MCF 10A (cell line): ENCODE data around the gene CLEC16A. TPM values are rescaled to one million over a fixed set of nuclear protein-coding genes. Genes with fewer than 3 reads are reported as not detected.
A peak's percentile ranks its signal among the peaks of the same experiment; 100 is the strongest.

ENCODE experiments used
- BruUV-seq: library from RNA; stranded (reverse); fragments of 400-500 nt; replicated peaks from 2 replicates; lab custom pipeline; 2021; lab: Mats Ljungman, UMichigan
- CTCF ChIA-PET: fragments of 300-600 bp; sonication (Branson Sonifier 250); formaldehyde crosslinking; extraction: SDS; loops from one replicate; lab custom pipeline; 2021; ENCODE audit warnings: antibody characterized with exemption, inconsistent platforms; lab: Yijun Ruan, JAX
- POLR2A ChIA-PET: fragments of 300-600, 350-650 bp; sonication (Branson Sonifier 250); formaldehyde crosslinking; extraction: SDS; loops from one replicate; lab custom pipeline; 2020; ENCODE audit warnings: antibody characterized with exemption, inconsistent platforms; lab: Yijun Ruan, JAX
- DNase-seq: peaks from one replicate; pipeline ENCODE4 v3.0.0-alpha.2; 2018; ENCODE audit not compliant: unreplicated experiment
- H3K27ac Mint-ChIP-seq: one replicate; pipeline ENCODE4 v1.8.0; 2022; ENCODE audit warnings: mild to moderate bottlenecking, low read depth, mixed read lengths; ENCODE audit not compliant: unreplicated experiment
- H3K27me3 Mint-ChIP-seq: one replicate; pipeline ENCODE4 v1.8.0; 2022; ENCODE audit warnings: mixed read lengths; ENCODE audit not compliant: insufficient read depth, unreplicated experiment
- H3K36me3 Mint-ChIP-seq: one replicate; pipeline ENCODE4 v1.8.0; 2022; ENCODE audit warnings: mild to moderate bottlenecking, moderate library complexity, mixed read lengths; ENCODE audit not compliant: insufficient read depth, unreplicated experiment
- H3K4me1 Mint-ChIP-seq: one replicate; pipeline ENCODE4 v1.8.0; 2022; ENCODE audit warnings: mixed read lengths; ENCODE audit not compliant: insufficient read depth, unreplicated experiment
- H3K4me3 Mint-ChIP-seq: one replicate; pipeline ENCODE4 v1.8.0; 2022; ENCODE audit warnings: mild to moderate bottlenecking, moderate library complexity, mixed read lengths; ENCODE audit not compliant: unreplicated experiment
- H3K9me3 Mint-ChIP-seq: one replicate; pipeline ENCODE4 v1.8.0; 2022; ENCODE audit warnings: mixed read lengths; ENCODE audit not compliant: unreplicated experiment
- CTCF ChIP-seq: fragments of 200-600 bp; IDR thresholded peaks from one replicate; pipeline ENCODE4 v1.8.0; 2022; ENCODE audit warnings: antibody characterized with exemption, mild to moderate bottlenecking; ENCODE audit not compliant: unreplicated experiment
- intact Hi-C: fragments of 100-400 bp; cut with micrococcal nuclease; formaldehyde crosslinking; loops from 2 replicates; pipeline ENCODE4 v1.14.1; 2022
- total RNA-seq: library from RNA; stranded (reverse); gene quantifications from 2 replicates; pipeline ENCODE4 v1.2.3, GENCODE V29; 2022

The CLEC16A gene
- total RNA-seq, 1 experiment from 2014 or later = 32.4 TPM

GRCh38 chr16:10946308-10946707 lies 1.9 kb downstream of the CLEC16A start:
- H3K4me1 Mint-ChIP-seq = peaks cover 53% of the 10 kb centered on the region
- POLR2A ChIA-PET = interaction anchor here (0.7 to 1.5 kb wide), 2 partner anchors 10 to 24 kb away, joined by 3 to 4 read pairs; no protein-coding TSS in a partner anchor
- peak overlapping the region; percentile 81 for H3K4me3 Mint-ChIP-seq

GRCh38 chr16:10947211-10947787 lies 2.9 kb downstream of the CLEC16A start:
- no peak for DNase-seq
- Mint-ChIP-seq H3K9me3 (no peaks in the 10 kb centered on the region), H3K4me3 (no peak overlapping the region), H3K4me1 (peaks cover 53% of the 10 kb centered on the region), H3K27me3 (no peaks in the 10 kb centered on the region), H3K27ac (peak overlapping the region; percentile 69), H3K36me3 (peaks cover 7% of the 10 kb centered on the region)
- POLR2A ChIA-PET = interaction anchor here (0.7 to 1.5 kb wide), 2 partner anchors 9 to 23 kb away, joined by 3 to 4 read pairs; no protein-coding TSS in a partner anchor
- TF ChIP-seq CTCF = no peak
- CTCF ChIA-PET = interaction anchor here (1.2 to 8.3 kb wide), 4 partner anchors 8 to 17 kb away, joined by 4 to 115 read pairs (median 10); no protein-coding TSS in a partner anchor
- no TSS peak for BruUV-seq
- intact Hi-C loops = no loop called here

More at GRCh38 chr16:10946308-10946707, 1.9 kb downstream of the CLEC16A start:
- no peak for TF ChIP-seq CTCF
- intact Hi-C loops = no loop called here
- Mint-ChIP-seq H3K36me3 (peaks cover 7% of the 10 kb centered on the region), H3K27me3 (no peaks in the 10 kb centered on the region), H3K27ac (peak overlapping the region; percentile 69), H3K9me3 (no peaks in the 10 kb centered on the region)
- BruUV-seq = no TSS peak
- peak; percentile 33 for DNase-seq
- CTCF ChIA-PET = interaction anchor here (1.4 to 2.4 kb wide), 3 partner anchors 8 to 18 kb away, joined by 4 to 15 read pairs (median 15); no protein-coding TSS in a partner anchor

GRCh38 chr16:10949424-10949970 lies 5.1 kb downstream of the CLEC16A start:
- intact Hi-C loops = no loop called here
- BruUV-seq = no TSS peak
- no peak for TF ChIP-seq CTCF
- ChIA-PET CTCF (interaction anchor here (0.6 to 8.3 kb wide), 4 partner anchors 14 to 427 kb away, joined by 3 to 115 read pairs (median 10); partner anchors contain the start of gene SOCS1), POLR2A (interaction anchor here (0.7 to 1.7 kb wide), 3 partner anchors 12 to 18 kb away, joined by 4 to 5 read pairs (median 5); no protein-coding TSS in a partner anchor)
- Mint-ChIP-seq H3K27me3 (no peaks in the 10 kb centered on the region), H3K4me1 (peaks cover 45% of the 10 kb centered on the region), H3K4me3 (no peak overlapping the region), H3K36me3 (peaks cover 7% of the 10 kb centered on the region), H3K27ac (peak overlapping the region; percentile 75), H3K9me3 (no peaks in the 10 kb centered on the region)
- peak; percentile 65 for DNase-seq

- Mint-ChIP-seq H3K9me3 (no peaks in the 10 kb centered on the region), H3K36me3 (peaks cover 7% of the 10 kb centered on the region), H3K27me3 (no peaks in the 10 kb centered on the region), H3K4me3 (no peak overlapping the region), H3K4me1 (peaks cover 40% of the 10 kb centered on the region), H3K27ac (peak overlapping the region; percentile 75)
- BruUV-seq = no TSS peak
- no peak for TF ChIP-seq CTCF
- intact Hi-C loops = no loop called here
- peak; percentile 20 for DNase-seq
- POLR2A ChIA-PET = interaction anchor here (1.7 kb wide), 1 partner anchor 14 kb away, joined by 5 read pairs; no protein-coding TSS in a partner anchor
- CTCF ChIA-PET = interaction anchor here (0.6 to 8.3 kb wide), 6 partner anchors 13 to 446 kb away, joined by 3 to 115 read pairs (median 4); partner anchors contain the start of gene SOCS1
Observed at GRCh38 chr16:10950393-10950792, 6.0 kb downstream of the CLEC16A start.
